ENCODE measurements around the gene RRBP1.

The RRBP1 gene

GRCh38 chr20:17678295-17678694 is 3.7 kb downstream of the RRBP1 start:
- Histone ChIP-seq H3K4me3 (ENCODE audit: low read length) (no peak overlapping the region), H3K4me1 (ENCODE audit: control insufficient read depth, low read depth, low read length) (peaks cover 13% of the 10 kb centered on the region), H3K27me3 (ENCODE audit: control insufficient read depth, insufficient read depth, low read length) (no peaks in the 10 kb centered on the region), H3K36me3 (ENCODE audit: control insufficient read depth, low read depth, low read length) (peaks cover 8% of the 10 kb centered on the region), H3K27ac (ENCODE audit: low read length) (no peak overlapping the region), H3K9ac (ENCODE audit: low read length) (no peak overlapping the region), H3K9me3 (ENCODE audit: control insufficient read depth, low read depth, low read length) (no peaks in the 10 kb centered on the region)

- Histone ChIP-seq H3K4me1 (ENCODE audit: control insufficient read depth, low read depth, low read length) (peaks cover 13% of the 10 kb centered on the region), H3K27ac (ENCODE audit: low read length) (no peak overlapping the region), H3K4me3 (ENCODE audit: low read length) (no peak overlapping the region), H3K36me3 (ENCODE audit: control insufficient read depth, low read depth, low read length) (peaks cover 8% of the 10 kb centered on the region), H3K27me3 (ENCODE audit: control insufficient read depth, insufficient read depth, low read length) (no peaks in the 10 kb centered on the region), H3K9me3 (ENCODE audit: control insufficient read depth, low read depth, low read length) (no peaks in the 10 kb centered on the region), H3K9ac (ENCODE audit: low read length) (no peak overlapping the region)
Measured at GRCh38 chr20:17676942-17677341, 5.1 kb downstream of the RRBP1 start.

- Histone ChIP-seq H3K36me3 (ENCODE audit: control insufficient read depth, low read depth, low read length) (peaks cover 8% of the 10 kb centered on the region), H3K27me3 (ENCODE audit: control insufficient read depth, insufficient read depth, low read length) (no peaks in the 10 kb centered on the region), H3K27ac (ENCODE audit: low read length) (no peak overlapping the region), H3K4me3 (ENCODE audit: low read length) (no peak overlapping the region), H3K4me1 (ENCODE audit: control insufficient read depth, low read depth, low read length) (peaks cover 13% of the 10 kb centered on the region), H3K9me3 (ENCODE audit: control insufficient read depth, low read depth, low read length) (no peaks in the 10 kb centered on the region), H3K9ac (ENCODE audit: low read length) (no peak overlapping the region)
Measured at GRCh38 chr20:17676378-17676759, 5.7 kb downstream of the RRBP1 start.

GRCh38 chr20:17675519-17676377 is 6.3 kb downstream of the RRBP1 start:
- Histone ChIP-seq H3K4me1 (ENCODE audit: control insufficient read depth, low read depth, low read length) (peaks cover 13% of the 10 kb centered on the region), H3K27me3 (ENCODE audit: control insufficient read depth, insufficient read depth, low read length) (no peaks in the 10 kb centered on the region), H3K4me3 (ENCODE audit: low read length) (no peak overlapping the region), H3K27ac (ENCODE audit: low read length) (no peak overlapping the region), H3K9ac (ENCODE audit: low read length) (no peak overlapping the region), H3K9me3 (ENCODE audit: control insufficient read depth, low read depth, low read length) (no peaks in the 10 kb centered on the region), H3K36me3 (ENCODE audit: control insufficient read depth, low read depth, low read length) (peaks cover 8% of the 10 kb centered on the region)

GRCh38 chr20:17674722-17675518 is 7.1 kb downstream of the RRBP1 start:
- Histone ChIP-seq H3K27ac (ENCODE audit: low read length) (no peak overlapping the region), H3K36me3 (ENCODE audit: control insufficient read depth, low read depth, low read length) (peaks cover 8% of the 10 kb centered on the region), H3K27me3 (ENCODE audit: control insufficient read depth, insufficient read depth, low read length) (no peaks in the 10 kb centered on the region), H3K4me3 (ENCODE audit: low read length) (no peak overlapping the region), H3K9ac (ENCODE audit: low read length) (no peak overlapping the region), H3K9me3 (ENCODE audit: control insufficient read depth, low read depth, low read length) (no peaks in the 10 kb centered on the region), H3K4me1 (ENCODE audit: control insufficient read depth, low read depth, low read length) (peaks cover 6% of the 10 kb centered on the region)

GRCh38 chr20:17673084-17673483 is 9.0 kb downstream of the RRBP1 start:
- Histone ChIP-seq H3K9ac (ENCODE audit: low read length) (no peak overlapping the region), H3K4me1 (ENCODE audit: control insufficient read depth, low read depth, low read length) (no peaks in the 10 kb centered on the region), H3K36me3 (ENCODE audit: control insufficient read depth, low read depth, low read length) (peaks cover 4% of the 10 kb centered on the region), H3K9me3 (ENCODE audit: control insufficient read depth, low read depth, low read length) (no peaks in the 10 kb centered on the region), H3K27me3 (ENCODE audit: control insufficient read depth, insufficient read depth, low read length) (no peaks in the 10 kb centered on the region), H3K27ac (ENCODE audit: low read length) (no peak overlapping the region), H3K4me3 (ENCODE audit: low read length) (no peak overlapping the region)

- H3K4me3 ChIP-seq (ENCODE audit: low read length), result no peak overlapping the region
- no peaks in the 10 kb centered on the region for H3K9me3 ChIP-seq (ENCODE audit: control insufficient read depth, low read depth, low read length)
- no peaks in the 10 kb centered on the region for H3K4me1 ChIP-seq (ENCODE audit: control insufficient read depth, low read depth, low read length)
- no peak overlapping the region for H3K27ac ChIP-seq (ENCODE audit: low read length)
- no peaks in the 10 kb centered on the region for H3K36me3 ChIP-seq (ENCODE audit: control insufficient read depth, low read depth, low read length)
- no peaks in the 10 kb centered on the region for H3K27me3 ChIP-seq (ENCODE audit: control insufficient read depth, insufficient read depth, low read length)
- no peak overlapping the region for H3K9ac ChIP-seq (ENCODE audit: low read length)
Measured at GRCh38 chr20:17671565-17671964, 10.5 kb downstream of the RRBP1 start.

GRCh38 chr20:17671011-17671410 is 11.0 kb downstream of the RRBP1 start:
- Histone ChIP-seq H3K9ac (ENCODE audit: low read length) (no peak overlapping the region), H3K36me3 (ENCODE audit: control insufficient read depth, low read depth, low read length) (no peaks in the 10 kb centered on the region), H3K4me3 (ENCODE audit: low read length) (no peak overlapping the region), H3K4me1 (ENCODE audit: control insufficient read depth, low read depth, low read length) (peaks cover 5% of the 10 kb centered on the region), H3K27ac (ENCODE audit: low read length) (no peak overlapping the region), H3K27me3 (ENCODE audit: control insufficient read depth, insufficient read depth, low read length) (no peaks in the 10 kb centered on the region), H3K9me3 (ENCODE audit: control insufficient read depth, low read depth, low read length) (no peaks in the 10 kb centered on the region)

- no peaks in the 10 kb centered on the region for H3K36me3 ChIP-seq (ENCODE audit: control insufficient read depth, low read depth, low read length)
- H3K27ac ChIP-seq (ENCODE audit: low read length), result no peak overlapping the region
- H3K4me3 ChIP-seq (ENCODE audit: low read length), result no peak overlapping the region
Measured at GRCh38 chr20:17669306-17669931, 12.6 kb downstream of the RRBP1 start.

GRCh38 chr20:17668432-17668831 is 13.6 kb downstream of the RRBP1 start:
- H3K27me3 ChIP-seq (ENCODE audit: control insufficient read depth, insufficient read depth, low read length), result no peaks in the 10 kb centered on the region
- no peak overlapping the region for H3K27ac ChIP-seq (ENCODE audit: low read length)
- no peak overlapping the region for H3K9ac ChIP-seq (ENCODE audit: low read length)
- H3K4me1 ChIP-seq (ENCODE audit: control insufficient read depth, low read depth, low read length), result peaks cover 21% of the 10 kb centered on the region
- H3K9me3 ChIP-seq (ENCODE audit: control insufficient read depth, low read depth, low read length), result no peaks in the 10 kb centered on the region
- H3K36me3 ChIP-seq (ENCODE audit: control insufficient read depth, low read depth, low read length), result no peaks in the 10 kb centered on the region
- H3K4me3 ChIP-seq (ENCODE audit: low read length), result no peak overlapping the region

More at GRCh38 chr20:17669306-17669931, 12.6 kb downstream of the RRBP1 start:
- no peaks in the 10 kb centered on the region for H3K27me3 ChIP-seq (ENCODE audit: control insufficient read depth, insufficient read depth, low read length)
- H3K9me3 ChIP-seq (ENCODE audit: control insufficient read depth, low read depth, low read length), result no peaks in the 10 kb centered on the region
- H3K9ac ChIP-seq (ENCODE audit: low read length), result no peak overlapping the region
- peaks cover 11% of the 10 kb centered on the region for H3K4me1 ChIP-seq (ENCODE audit: control insufficient read depth, low read depth, low read length)

- H3K4me3 ChIP-seq (ENCODE audit: low read length), result no peak overlapping the region
- H3K36me3 ChIP-seq (ENCODE audit: control insufficient read depth, low read depth, low read length), result no peaks in the 10 kb centered on the region
- H3K9ac ChIP-seq (ENCODE audit: low read length), result no peak overlapping the region
- no peaks in the 10 kb centered on the region for H3K27me3 ChIP-seq (ENCODE audit: control insufficient read depth, insufficient read depth, low read length)
- no peaks in the 10 kb centered on the region for H3K9me3 ChIP-seq (ENCODE audit: control insufficient read depth, low read depth, low read length)
- H3K4me1 ChIP-seq (ENCODE audit: control insufficient read depth, low read depth, low read length), result peaks cover 25% of the 10 kb centered on the region
- H3K27ac ChIP-seq (ENCODE audit: low read length), result no peak overlapping the region
Measured at GRCh38 chr20:17667445-17667844, 14.6 kb downstream of the RRBP1 start.
